CD14-positive monocyte (primary cell): ENCODE data around the gene NARS2. TPM values are rescaled to one million over a fixed set of nuclear protein-coding genes. Genes with fewer than 3 reads are reported as not detected.

ENCODE experiments used
- DNase-seq, 3 donors: peaks; one replicate each; pipeline ENCODE4 v3.0.0-alpha.2; 2011 to 2022
- H2AFZ ChIP-seq: 2 replicates; pipeline ENCODE4 v1.6.0; 2012; ENCODE audit warnings: mild to moderate bottlenecking, low read depth, low read length, inconsistent platforms; ENCODE audit not compliant: insufficient read depth, poor library complexity, severe bottlenecking
- H3K27ac ChIP-seq, 2 donors: 1 replicate in 1 of 2; 2 replicates in 1 of 2; pipeline ENCODE4 v1.5.1; 2012 to 2013; ENCODE audit warnings: low read length in 2 of 2, control low read depth in 1 of 2, inconsistent platforms in 1 of 2, low read depth in 1 of 2, mild to moderate bottlenecking in 1 of 2
- H3K27me3 ChIP-seq, 2 donors: one replicate each; pipeline versions ENCODE4 v1.6.0 to v1.6.1; 2011 to 2013; ENCODE audit warnings: low read length in 2 of 2; ENCODE audit not compliant: control insufficient read depth in 2 of 2, insufficient read depth in 2 of 2
- H3K36me3 ChIP-seq, 2 donors: replicated peaks in 1 of 2; 1 replicate in 1 of 2; 2 replicates in 1 of 2; pipeline versions ENCODE4 v1.5.1 to v1.6.1; 2012 to 2013; ENCODE audit warnings: low read length in 2 of 2, control low read depth in 1 of 2, inconsistent platforms in 1 of 2, mild to moderate bottlenecking in 1 of 2; ENCODE audit not compliant: insufficient read depth in 2 of 2, control insufficient read depth in 1 of 2
- H3K4me1 ChIP-seq, 2 donors: 1 replicate in 1 of 2; 2 replicates in 1 of 2; pipeline versions ENCODE4 v1.5.1 to v1.6.1; 2012 to 2013; ENCODE audit warnings: low read length in 2 of 2, control low read depth in 1 of 2, inconsistent platforms in 1 of 2, mild to moderate bottlenecking in 1 of 2, moderate library complexity in 1 of 2; ENCODE audit not compliant: insufficient read depth in 2 of 2, control insufficient read depth in 1 of 2
- H3K4me2 ChIP-seq: replicated peaks from 2 replicates; pipeline ENCODE3; 2012; ENCODE audit warnings: low read length, moderate library complexity, mild to moderate bottlenecking; ENCODE audit not compliant: poor library complexity, severe bottlenecking; ENCODE audit errors: extremely low read depth
- H3K4me3 ChIP-seq, 3 experiments: fragments of 200-600 bp in 1 of 3; sonication (generic) in 1 of 3; replicated peaks in 1 of 3; 1 replicate in 2 of 3; 2 replicates in 1 of 3; pipeline ENCODE4 v1.5.1; 2011 to 2013; ENCODE audit warnings: low read length in 3 of 3, mild to moderate bottlenecking in 3 of 3, control low read depth in 2 of 3, low read depth in 2 of 3, inconsistent platforms in 1 of 3, moderate library complexity in 1 of 3
- H3K79me2 ChIP-seq: 2 replicates; pipeline ENCODE4 v1.6.0; 2012; ENCODE audit warnings: mild to moderate bottlenecking, control low read depth, inconsistent platforms, low read length, moderate library complexity; ENCODE audit not compliant: insufficient read depth
- H3K9ac ChIP-seq: 2 replicates; pipeline ENCODE4 v1.6.0; 2017; ENCODE audit warnings: low read length, mild to moderate bottlenecking; ENCODE audit not compliant: insufficient read depth, poor library complexity, severe bottlenecking
- H3K9me3 ChIP-seq, 2 donors: replicated peaks in 1 of 2; 1 replicate in 1 of 2; 2 replicates in 1 of 2; pipeline versions ENCODE4 v1.5.1 to v1.6.1; 2012 to 2013; ENCODE audit warnings: low read length in 2 of 2, control low read depth in 1 of 2; ENCODE audit not compliant: control insufficient read depth in 1 of 2, insufficient read depth in 1 of 2
- H4K20me1 ChIP-seq: 2 replicates; pipeline ENCODE4 v1.6.0; 2012; ENCODE audit warnings: mild to moderate bottlenecking, low read length, control low read depth, moderate library complexity; ENCODE audit not compliant: insufficient read depth
- H3K27ac Mint-ChIP-seq, 7 donors: one replicate each; pipeline ENCODE4 v1.8.0; 2020; ENCODE audit warnings: mild to moderate bottlenecking in 7 of 7, mixed read lengths in 7 of 7, moderate library complexity in 6 of 7, inconsistent platforms in 2 of 7
- H3K27me3 Mint-ChIP-seq, 3 donors: one replicate each; pipeline ENCODE4 v1.8.0; 2021 to 2022; ENCODE audit warnings: low read depth in 3 of 3, mild to moderate bottlenecking in 3 of 3, mixed read lengths in 3 of 3, moderate library complexity in 3 of 3, inconsistent platforms in 1 of 3
- H3K36me3 Mint-ChIP-seq, 2 donors: one replicate each; pipeline ENCODE4 v1.8.0; 2020; ENCODE audit warnings: mixed read lengths in 2 of 2, inconsistent platforms in 1 of 2, mild to moderate bottlenecking in 1 of 2
- H3K4me1 Mint-ChIP-seq: one replicate; pipeline ENCODE4 v1.8.0; 2020; ENCODE audit warnings: mild to moderate bottlenecking, mixed read lengths
- H3K4me3 Mint-ChIP-seq, 2 donors: one replicate each; pipeline ENCODE4 v1.8.0; 2020; ENCODE audit warnings: mild to moderate bottlenecking in 2 of 2, mixed read lengths in 2 of 2, moderate library complexity in 1 of 2
- H3K9me3 Mint-ChIP-seq, 7 donors: one replicate each; pipeline ENCODE4 v1.8.0; 2020 to 2022; ENCODE audit warnings: mixed read lengths in 7 of 7, mild to moderate bottlenecking in 6 of 7, moderate library complexity in 6 of 7, inconsistent platforms in 2 of 7
- CTCF ChIP-seq: fragments of 200-600 bp; IDR thresholded peaks from one replicate; pipeline ENCODE4 v1.8.0; 2022; ENCODE audit warnings: antibody characterized with exemption, mild to moderate bottlenecking
- WGBS: methylation state at CpG from one replicate; pipeline ENCODE4 v1.1.5; 2013; ENCODE audit warnings: missing lambda C conversion rate; ENCODE audit not compliant: insufficient coverage; 5-methylcytosine and 5-hydroxymethylcytosine counted together
- intact Hi-C, 2 donors: fragments of 100-400 bp; cut with micrococcal nuclease; formaldehyde crosslinking; loops; one replicate each; pipeline versions ENCODE4 v1.15.0 to v1.15.1; 2023
- polyA plus RNA-seq, 3 donors: library from polyadenylated mRNA; depleted of rRNA in 1 of 3; unstranded in 2 of 3; stranded (reverse) in 1 of 3; fragments of 300-500 nt in 2 of 3; fragments of >200 nt in 1 of 3; fragmentation: Illumina TruSeq in 2 of 3; gene quantifications; 1 replicate in 2 of 3; 2 replicates in 1 of 3; pipeline ENCODE4 v1.2.3, GENCODE V29; 2012 to 2021

Gene NARS2
- polyA plus RNA-seq, 3 donors = 4.3 to 6.6 (median 4.9) TPM

GRCh38 chr11:78457448-78457847, 117.2 kb downstream of the NARS2 start:
- Mint-ChIP-seq H3K9me3 (peaks cover 0 to 4% (median 2%) of the 10 kb centered on the region in 7 donors), H3K27ac (no peak overlapping the region), H3K4me3 (no peak overlapping the region), H3K4me1 (peaks cover 2% of the 10 kb centered on the region), H3K36me3 (peaks cover 41 to 54% of the 10 kb centered on the region in 2 donors), H3K27me3 (peaks cover 0 to 2% (median 0%) of the 10 kb centered on the region in 3 donors)
- Histone ChIP-seq H3K4me2 (no peak overlapping the region), H3K4me3 (no peak overlapping the region), H4K20me1 (no peaks in the 10 kb centered on the region), H3K79me2 (no peaks in the 10 kb centered on the region), H3K9ac (no peak overlapping the region), H2AFZ (no peak overlapping the region), H3K27me3 (no peaks in the 10 kb centered on the region), H3K9me3 (no peaks in the 10 kb centered on the region), H3K4me1 (no peaks in the 10 kb centered on the region), H3K36me3 (peaks cover 5 to 45% of the 10 kb centered on the region in 2 donors), H3K27ac (no peak overlapping the region)
- WGBS = no CpG with 5 or more reads among the region's 2 CpGs
- TF ChIP-seq CTCF = no peak
- intact Hi-C loops = no loop called here
- DNase-seq = no peak

DNA sequence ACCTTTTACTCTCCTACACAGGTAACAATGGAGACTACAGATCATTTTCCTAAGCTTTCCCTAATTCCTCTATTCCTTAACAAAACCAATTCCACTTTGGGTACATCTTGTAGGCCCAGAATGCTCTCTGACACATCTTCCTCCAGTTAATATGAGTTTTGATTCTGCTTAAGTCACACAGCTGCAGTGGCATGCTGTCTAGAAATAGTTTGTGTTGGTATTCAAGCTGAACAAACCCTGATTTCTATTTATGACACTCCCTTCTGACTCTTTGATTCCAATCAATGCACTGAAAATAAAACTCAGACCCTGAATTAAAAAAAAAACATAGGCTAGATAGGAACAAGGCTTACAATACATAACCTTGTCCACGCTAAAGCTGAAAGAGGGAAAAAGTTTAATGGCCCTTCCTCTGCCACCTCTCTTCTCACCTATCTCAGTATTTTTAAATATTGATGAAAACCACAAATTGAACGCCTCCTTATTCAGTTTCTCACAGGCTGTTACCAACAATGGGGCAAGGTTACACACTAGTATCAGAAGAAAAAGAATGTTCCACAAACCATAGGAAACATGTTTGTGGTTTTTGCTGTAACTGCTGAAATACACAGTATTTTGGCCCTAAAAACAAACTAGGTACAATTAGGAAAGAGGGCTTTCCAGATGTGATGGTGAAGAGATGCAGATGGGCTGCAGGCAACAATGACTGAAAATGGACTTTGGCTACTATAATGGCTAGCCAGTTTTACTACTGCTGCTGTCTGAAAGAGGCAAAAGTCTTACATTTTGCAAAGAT, 121.3 kb downstream of the NARS2 start:
- no peak for TF ChIP-seq CTCF

More for the DNA sequence above, 121.3 kb downstream of the NARS2 start:
- Histone ChIP-seq H3K4me1 (no peaks in the 10 kb centered on the region), H3K27ac (no peak overlapping the region), H3K36me3 (peaks cover 0 to 20% of the 10 kb centered on the region in 2 donors), H3K9ac (no peak overlapping the region), H3K27me3 (no peaks in the 10 kb centered on the region), H2AFZ (no peak overlapping the region), H3K4me2 (no peak overlapping the region), H4K20me1 (no peaks in the 10 kb centered on the region), H3K79me2 (no peaks in the 10 kb centered on the region), H3K9me3 (no peaks in the 10 kb centered on the region), H3K4me3 (no peak overlapping the region)
- H3K27ac Mint-ChIP-seq = no peak overlapping the region
- no peak overlapping the region for H3K4me3 Mint-ChIP-seq
- peaks cover 16 to 19% of the 10 kb centered on the region in 2 donors for H3K36me3 Mint-ChIP-seq
- WGBS = no CpG with 5 or more reads among the region's 2 CpGs
- DNase-seq = no peak
- intact Hi-C loops = no loop called here
- peaks cover 3% of the 10 kb centered on the region for H3K4me1 Mint-ChIP-seq
- H3K9me3 Mint-ChIP-seq = no peaks in the 10 kb centered on the region
- peaks cover 0 to 2% (median 0%) of the 10 kb centered on the region in 3 donors for H3K27me3 Mint-ChIP-seq
